ENCODE measurements around the gene BORCS8.
A peak's percentile ranks its signal among the peaks of the same experiment; 100 is the strongest.

The BORCS8 gene

DNA sequence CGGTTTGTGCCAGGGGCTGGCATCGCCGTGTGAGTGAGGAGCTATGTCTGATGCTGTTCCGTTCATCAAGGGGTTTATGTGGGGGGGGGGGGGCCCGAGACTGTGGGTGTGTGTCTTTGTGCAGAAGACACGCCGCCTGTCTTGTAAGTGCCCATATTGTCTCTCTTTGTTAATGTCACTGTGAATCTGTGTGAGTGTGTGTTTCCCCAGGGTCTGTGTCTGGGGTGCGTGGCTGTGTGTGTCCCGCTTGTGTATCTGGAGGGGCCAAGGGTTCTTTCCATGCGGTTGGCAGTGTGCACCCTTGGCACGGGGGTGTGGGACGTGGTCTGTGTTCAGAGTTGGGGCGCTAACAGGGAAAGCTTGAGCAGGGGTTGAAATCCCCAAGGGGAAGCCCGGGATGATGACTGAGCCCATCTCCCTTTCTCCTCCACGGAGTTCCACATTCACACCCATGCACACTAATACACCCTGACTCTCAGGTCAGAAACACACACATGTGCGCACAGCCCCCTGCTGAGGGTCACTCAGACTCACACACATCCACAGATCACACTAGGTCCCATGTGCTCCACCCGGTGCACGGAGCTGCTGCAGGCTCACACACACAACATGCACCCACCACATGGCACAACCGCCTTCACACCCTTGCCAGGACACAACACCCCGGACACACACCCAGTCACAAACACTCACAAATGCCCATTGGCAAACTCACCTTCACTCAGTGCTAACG, 21.6 kb upstream of the BORCS8 start:
- no peak for DNase-seq

DNA sequence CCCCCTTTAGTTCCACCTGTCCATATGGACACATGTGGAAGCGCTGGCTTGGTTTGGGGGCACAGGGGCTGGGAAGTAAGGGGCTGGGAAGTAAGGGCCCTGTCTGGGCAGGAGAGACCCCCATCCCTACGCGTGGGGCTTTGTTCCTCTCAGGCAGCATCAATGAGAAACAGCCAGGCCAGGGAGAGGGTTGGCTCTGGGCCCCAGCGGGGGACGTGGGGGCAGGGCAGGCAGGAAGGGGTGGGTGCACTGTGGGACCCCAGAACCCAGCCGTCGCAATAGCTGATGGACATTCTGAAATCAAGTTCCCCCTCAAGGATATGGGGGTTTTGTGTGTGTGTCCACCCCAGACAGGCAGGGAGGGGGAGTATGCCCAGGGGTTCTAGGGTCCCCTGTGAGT, 21.0 kb upstream of the BORCS8 start:
- DNase-seq, result no peak

DNA sequence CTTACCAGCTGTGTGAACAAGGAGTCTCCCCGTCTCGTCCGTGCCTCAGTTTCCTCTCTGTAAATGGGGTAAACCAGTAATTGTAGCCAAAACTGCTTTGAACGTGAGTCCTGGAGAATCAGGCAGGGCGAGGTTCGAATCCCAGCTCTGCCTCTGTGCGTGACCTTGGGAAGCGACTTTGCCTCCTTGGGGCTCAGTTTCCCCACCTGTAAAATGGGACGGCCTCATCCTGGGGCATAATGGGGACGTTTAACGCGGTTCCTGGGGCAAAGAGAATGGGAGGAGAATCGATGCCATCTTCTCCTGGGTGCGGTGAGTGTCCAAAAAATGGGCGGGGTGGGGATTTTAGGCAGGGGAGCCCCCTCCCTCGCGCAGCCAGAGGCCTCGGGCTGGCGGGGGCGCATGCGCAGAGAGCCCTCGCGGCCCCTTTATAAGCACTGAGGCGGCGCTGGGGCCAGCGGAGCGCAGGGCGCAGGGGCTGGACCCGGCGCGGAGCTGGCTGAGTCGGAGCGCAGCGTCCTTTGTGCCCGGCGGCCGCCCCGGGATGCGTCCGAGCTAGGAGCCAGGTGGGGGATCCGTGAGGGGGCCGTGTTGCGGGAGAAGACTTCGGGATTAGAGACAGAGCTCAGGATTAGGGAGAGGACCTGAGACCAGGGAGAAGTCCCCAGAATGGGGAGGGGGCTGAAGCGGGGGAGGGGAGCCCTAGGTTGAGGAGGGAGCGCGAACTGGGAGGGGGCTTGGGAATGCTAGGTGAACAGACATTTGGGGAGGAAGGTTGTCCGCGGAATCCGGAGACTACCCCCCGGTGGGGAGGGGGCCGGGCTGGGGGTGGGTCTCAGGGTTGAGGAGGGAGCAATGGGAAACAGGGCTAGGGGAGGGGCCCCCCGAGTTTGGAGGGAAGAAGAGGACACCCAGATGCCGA, 19.8 kb upstream of the BORCS8 start, which contains the start of gene NCAN:
Gene NCAN, plus strand, starts transcription at position 460 of the 922 bp plus-strand sequence. CDS start 4,996 bp downstream, outside the sequence.
- DNase-seq, result no peak

DNA sequence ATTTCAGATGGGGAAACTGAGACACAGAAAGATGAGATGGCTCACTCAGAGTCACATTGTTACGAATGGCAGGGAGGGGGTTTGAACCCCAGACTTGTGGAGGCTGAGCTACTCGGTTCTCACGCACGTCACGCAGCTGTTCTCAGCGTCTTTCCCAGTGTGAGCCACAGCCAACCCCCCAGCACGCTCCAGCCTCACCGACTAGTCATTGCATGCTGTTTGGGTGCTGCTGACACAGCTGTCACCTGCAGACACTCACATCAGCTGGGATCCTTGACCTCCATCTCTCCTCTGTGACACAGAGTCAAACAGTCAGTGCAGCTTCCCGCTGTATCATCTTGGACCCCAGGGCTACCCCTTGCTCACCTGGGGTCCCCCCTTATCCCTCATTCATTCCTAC, 17.4 kb upstream of the BORCS8 start:
- DNase-seq, result no peak

DNA sequence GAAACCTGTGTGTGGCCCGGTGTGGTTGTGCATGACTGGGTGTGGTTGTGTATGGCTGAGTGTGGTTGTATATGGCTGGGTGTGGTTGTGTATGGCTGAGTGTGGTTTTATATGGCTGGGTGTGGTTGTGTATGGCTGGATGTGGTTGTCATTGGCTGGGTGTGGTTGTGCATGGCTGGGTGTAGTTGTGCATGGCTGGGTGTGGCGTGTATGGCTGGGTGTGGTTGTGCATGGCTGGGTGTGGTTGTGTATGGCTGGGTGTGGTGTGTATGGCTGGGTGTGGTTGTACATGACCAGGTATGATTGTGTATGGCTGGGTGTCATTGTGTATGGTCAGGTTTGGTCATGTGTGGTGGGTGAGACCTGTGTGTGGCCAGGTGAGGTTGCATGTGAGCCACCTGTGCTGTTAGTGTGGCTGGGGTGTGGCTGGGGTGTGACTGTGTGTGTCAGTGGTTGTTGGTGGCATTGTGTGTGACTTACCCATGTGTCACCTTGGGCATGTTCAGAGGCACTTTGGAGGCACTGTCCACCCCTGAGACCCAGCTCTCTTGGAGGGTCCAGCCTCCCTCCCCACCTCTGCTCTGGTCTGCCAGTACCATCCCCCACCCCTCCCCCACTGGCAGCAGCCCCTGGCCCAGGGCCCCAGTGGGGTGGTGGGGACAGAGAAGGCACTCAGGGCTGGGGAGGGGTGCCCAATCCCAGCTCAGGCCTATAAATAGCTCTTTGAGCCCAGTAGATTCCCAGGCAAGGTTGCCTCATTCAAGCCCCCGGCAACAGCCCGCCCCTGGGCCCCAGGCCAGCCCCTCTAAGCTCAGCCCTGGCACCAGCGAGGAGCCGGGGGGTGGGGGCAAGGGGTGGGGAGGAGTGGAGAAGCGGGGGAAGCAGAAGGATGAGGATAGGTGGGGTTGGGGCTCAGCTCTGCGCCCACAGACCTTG, 16.0 kb upstream of the BORCS8 start:
- no peak for DNase-seq

DNA sequence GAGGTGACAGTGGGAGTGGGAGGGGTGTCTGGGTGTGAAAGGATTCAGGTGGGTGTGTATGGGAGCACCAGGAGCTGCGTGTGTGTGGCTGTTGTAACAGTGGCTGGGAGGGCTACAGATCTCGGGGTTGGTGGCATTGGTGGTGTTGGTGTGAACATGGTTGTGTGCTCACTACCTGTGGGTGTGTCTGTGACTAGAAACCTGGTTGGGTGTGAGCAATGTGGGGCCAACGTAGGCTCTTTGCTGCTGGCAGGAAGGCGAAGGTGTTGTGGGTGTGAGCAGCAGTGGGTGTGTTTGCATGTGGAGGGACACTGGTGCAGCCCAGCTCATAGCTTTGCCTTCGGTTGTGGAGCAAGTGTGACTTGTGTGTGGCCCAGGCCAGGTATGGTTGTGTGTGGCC, 15.0 kb upstream of the BORCS8 start:
- DNase-seq, result no peak

DNA sequence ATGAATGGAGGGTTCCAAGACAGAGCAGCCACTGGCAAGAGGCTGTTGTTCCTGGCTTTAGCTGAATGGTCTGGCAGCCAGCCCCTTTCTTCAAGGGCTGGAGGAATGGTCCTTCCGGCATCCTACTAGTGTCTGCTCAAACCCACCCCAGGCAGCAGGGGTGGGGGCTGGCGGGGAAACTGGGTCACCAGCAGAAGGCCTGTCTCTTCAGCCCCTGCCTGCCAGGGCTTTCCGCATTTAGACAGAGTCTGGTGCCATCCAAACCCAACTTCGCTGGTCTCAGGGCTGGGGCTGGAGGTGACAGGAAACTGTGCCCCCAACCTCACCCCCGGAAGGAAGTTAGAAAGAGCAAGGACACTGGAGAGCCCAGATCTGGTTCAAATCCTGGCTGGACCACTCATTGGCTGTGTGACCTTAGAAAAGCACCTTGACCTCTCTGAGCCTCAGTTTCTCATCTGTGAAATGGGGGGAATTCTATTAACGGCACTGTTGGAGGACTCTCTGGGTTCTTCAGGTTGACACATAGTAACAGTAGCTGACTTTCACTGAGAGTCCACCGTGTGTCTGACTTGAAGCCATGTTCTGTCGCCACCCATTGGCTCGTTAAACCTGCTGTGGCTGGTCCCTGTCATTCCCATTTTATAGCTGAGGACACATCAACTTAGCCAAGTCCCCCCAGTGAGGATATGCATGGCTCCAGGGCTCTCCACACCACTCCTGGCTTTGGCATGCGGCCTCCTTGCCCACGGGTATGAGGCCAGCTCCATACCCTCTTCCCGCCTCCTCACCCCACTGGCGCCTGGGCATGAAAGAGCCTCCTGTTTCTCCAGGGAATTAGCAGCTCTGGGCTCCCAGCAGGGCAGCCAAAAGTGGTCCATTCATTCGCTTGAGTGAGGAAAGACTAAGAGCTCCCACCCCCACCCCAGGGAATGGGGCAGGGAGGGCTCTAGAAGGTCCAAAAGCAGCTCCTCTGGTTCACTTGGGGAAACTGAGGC, 13.8 kb upstream of the BORCS8 start:
- DNase-seq, result no peak

DNA sequence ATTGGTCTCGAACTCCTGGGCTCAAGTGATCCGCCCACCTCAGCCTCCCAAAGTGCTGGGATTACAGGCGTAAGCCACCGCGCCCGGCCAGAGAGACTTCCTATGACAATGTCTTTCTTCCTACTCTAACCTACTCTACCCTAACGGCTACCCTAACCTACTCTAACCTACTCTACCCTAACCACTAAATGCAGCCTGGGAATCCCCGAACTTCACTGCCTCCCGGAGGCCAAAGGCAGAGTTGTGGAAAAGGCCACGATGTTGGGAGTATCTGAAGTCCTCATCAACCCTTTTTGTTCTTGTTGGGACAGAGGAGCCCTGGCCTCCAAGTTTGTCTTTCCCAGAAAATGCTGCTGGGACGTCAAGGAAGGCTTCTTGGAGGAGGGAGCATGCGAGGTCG, 12.2 kb upstream of the BORCS8 start:
- no peak for DNase-seq

DNA sequence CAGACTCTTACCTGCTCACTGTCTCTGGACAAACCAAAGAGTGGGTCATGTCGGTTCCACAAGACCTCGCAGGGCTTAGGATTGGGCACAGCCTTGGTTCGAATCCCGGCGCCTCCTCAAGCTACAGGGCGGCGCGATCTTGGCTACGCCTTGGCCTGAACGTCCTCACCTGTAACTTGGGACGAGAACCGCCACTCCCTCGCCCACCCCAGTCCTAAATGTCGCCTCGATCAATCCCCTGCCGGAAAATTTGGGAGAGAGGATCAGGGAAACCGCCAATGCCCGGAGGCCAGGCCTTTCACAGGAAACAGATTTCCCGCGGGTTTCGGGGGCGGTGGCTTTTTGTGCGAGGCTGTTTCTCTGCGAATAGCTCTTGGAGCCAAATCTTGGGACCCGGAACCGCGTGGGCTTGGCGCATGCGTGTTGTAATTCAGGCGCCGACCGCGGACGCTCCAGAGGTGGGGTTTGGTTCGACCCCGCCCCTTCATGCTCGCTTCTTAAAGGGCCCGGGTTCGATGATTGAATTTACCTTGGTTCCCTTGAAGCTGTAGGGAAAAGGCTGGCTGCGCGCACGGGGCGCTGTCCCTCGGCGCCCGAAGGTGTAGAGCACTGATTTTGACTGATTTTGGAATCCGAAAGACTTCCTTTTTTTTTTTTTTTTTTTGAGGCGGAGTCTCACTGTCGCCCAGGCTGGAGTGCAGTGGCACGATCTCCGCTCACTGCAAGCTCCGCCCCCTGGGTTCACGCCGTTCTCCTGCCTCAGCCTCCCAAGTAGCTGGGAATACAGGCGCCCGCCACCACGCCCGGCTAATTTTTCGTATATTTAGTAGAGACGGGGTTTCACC, 11.3 kb upstream of the BORCS8 start, which contains the start of gene NR2C2AP:
Gene NR2C2AP, minus strand, starts transcription at position 403 of the 845 bp plus-strand sequence. Its CDS starts 354 bp downstream, at position 49.
- DNase-seq, result peak; percentile 97

DNA sequence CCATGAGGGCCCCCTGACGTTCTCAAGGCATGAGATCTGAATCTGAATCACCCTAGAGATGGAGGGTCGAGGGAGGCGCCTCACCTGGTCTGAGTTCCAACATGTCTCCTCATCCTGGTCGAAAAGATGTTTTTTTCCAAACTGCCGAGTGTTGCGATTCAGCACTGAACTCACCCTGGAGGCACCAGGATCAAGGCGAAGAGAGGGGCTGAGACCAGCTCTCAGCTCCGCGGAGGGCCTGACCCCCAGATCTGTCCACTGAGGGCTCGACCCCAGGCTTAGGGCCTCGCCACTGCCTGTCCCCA, 10.7 kb upstream of the BORCS8 start:
- DNase-seq, result no peak

DNA sequence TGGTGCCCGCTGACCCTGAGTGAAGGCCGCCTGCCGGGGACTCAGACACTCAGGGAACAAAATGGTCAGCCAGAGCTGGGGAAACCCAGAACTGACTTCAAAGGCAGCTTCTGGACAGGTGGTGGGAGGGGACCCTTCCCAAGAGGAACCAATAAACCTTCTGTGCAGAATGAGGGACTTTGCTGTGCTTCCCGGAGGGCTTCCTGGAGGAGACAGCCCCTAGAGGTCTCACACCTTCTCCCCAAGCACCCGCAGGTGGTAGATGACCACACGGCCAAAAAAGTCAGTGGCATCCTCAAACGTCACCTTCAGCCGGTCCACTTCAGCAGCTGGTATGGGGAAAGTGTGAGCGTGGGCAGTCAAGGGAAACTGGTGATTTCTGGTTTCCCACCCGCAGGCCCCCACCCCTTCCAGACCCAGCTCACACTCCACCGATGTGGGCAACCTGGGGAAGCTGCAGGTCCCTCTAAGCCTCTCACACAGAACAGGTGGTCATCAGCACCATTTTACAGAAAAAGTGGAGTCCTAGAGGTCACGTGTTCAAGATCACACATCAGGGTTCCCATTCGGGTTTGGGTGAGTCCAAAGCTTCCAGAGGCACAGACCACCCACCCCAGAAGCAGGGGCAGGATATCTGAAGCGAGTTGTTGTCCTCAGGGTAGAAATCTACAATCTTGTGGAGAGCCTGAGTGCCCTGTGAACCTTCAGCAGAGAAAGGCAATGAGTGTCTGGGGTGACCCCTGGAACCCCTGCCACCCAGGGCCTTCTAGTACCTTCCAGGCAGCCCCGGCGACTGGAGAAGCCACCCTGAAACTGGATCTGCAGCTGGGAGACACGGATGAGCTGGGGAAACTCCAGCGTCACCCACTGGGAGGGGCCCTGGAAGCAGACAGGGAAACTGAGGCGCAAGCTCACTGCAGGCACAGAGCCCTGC, 10.0 kb upstream of the BORCS8 start:
- DNase-seq, result no peak

DNA sequence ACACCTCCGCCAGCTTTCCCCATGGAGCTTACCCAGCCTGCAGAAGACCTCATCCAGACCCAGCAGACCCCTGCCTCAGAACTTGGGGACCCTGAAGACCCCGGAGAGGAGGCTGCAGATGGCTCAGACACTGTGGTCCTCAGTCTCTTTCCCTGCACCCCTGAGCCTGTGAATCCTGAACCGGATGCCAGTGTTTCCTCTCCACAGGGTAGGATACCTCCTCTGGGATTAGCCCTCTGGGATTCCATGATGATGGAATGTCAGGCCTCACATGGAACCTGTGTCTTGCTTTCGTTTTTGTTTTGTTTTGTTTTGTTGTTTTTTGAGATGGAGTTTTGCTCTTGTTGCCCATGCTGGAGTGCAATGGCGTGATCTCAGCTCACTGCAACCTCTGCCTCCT, 2.0 kb upstream of the BORCS8 start:
- DNase-seq, result no peak

DNA sequence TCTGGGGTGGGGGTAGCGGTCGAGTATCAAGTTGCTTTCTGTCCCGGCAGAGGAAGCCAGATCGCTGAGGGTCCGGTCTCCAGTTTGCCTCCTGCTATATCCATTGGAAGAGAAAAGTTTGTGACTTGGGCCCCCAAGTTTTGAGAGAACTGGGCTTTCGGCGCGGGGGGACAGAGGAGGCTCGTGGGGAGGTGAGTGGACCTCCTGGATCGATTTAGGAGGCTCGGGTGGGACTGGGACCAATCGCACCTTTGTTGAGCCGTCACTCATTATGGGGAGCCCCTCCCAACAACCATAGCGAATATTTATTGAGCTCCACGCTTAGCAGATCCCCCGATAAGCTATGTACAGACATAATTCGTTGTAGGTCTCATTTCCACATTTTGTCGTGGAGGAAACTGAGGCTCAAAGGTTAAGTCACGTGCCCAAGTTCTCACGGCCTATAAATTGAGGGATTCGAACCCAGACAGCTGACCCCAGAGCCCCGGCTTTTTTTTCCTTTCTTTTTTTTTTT, 1.0 kb upstream of the BORCS8 start:
- DNase-seq, result no peak

DNA sequence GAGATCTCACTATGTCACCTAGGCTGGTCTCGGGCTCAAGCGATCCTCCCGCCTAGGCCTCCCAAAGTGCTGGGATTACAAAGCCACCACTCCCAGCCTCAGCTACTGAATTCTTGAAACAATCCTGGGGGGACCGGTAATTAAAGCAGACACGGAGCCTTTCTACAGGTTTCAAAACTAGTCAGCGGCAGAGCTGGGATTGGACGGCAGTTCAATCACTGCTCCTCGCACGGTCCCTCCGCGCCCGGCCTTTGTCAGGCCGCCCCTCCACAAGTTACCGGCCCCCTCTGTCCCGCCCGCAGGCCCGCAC, 229 bp downstream of the BORCS8 start:
- no peak for DNase-seq

DNA sequence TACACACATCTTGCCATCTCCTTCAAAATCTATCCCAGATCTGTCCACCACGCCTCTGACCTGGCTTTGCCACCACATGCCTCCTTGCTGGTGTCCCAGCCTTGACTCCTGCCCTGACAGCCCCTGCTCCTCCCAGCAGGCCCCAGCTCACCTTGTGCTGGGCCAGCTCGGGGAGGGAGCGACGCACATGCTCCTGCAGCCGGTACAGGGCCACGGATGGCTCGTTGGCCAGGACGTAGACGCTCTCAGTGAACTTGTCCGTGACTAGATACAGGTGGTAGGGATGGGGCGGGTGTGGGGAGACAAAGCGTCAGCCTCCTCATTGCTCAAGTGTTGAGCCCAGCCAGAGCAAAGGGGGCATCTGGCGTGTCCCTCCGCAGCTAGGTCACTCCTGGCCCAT, 5.2 kb downstream of the BORCS8 start:
- DNase-seq, result no peak

DNA sequence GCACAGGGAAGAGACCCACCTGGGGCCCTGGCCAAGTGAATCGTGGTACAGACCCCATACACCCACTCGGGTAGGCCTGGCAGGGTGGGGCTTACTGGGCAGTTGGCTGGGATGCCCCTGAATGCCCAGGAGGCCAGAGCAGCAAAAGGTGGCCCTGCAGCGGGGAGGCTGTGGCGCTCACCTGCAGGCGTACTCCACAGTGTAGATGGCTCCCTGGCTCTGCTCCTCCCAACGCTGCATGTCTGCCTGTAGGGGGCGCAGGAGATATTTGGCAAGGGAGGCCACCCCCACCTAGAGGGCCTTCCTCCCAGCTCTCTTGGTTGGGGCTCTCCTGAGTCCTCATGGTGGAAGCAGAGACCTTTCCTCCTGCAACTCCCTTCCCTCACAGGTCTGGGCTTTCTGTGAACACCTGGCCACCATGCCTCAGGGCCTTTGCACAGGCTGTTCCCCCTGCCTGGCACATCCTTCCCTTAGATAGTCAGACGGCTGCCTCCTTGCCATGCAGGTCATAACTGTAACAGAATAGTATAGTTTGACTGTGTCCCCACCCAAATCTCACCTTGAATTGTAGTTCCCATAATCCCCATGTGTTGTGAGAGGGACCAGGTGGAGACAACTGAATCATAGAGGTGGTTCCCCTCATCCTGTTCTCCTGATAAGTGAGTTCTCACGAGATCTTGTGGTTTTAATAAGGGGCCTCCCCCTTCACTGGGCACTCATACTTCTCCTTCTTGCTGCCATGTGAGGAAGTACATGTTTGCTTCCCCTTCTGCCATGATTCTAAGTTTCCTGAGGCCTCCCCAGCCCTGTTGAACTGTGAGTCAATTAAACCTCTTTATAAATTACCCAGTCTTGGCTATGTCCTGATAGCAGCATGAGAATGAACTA, 5.9 kb downstream of the BORCS8 start:
- no peak for DNase-seq

DNA sequence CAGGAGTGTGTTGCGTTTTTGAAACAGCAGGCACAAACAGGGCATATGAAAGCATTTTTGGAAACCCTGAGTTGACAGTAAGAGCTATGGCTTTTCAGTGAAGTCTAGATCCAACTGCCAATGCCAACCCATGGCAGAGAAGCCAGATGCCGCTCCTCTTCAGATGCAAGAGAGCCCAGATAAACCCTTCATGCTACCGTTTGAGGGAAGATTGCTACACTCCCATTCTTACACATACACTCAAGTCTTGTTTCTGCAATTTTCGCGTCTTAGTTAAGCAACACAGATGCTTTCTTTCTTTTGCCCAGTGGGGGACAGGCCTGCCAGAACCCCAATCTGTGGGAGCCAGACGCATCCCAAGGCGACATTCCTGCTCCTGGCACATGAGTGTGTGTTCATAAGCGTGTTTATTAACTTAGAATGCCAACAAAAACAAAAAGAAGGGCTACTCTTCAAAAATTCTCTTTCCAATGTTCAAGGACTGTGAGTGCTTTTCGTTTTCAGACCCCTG, 10.4 kb downstream of the BORCS8 start:
- no peak for DNase-seq

Measured in suppressor macrophage treated with lipopolysaccharide for 4 hours (primary cell).